GM18861 (cell line): ENCODE measurements around the gene CREBBP.
A peak's percentile ranks its signal among the peaks of the same experiment; 100 is the strongest.

Experiments
- ATAC-seq: cut with Tn5 transposase; IDR thresholded peaks from one replicate; pipeline ENCODE4 v1.9.1; 2021; ENCODE audit not compliant: unreplicated experiment

Gene CREBBP

GRCh38 chr16:3879887-3880564, 487 bp downstream of the CREBBP start:
- no peak for ATAC-seq

GRCh38 chr16:3879258-3879886, 1.1 kb downstream of the CREBBP start:
- ATAC-seq = no peak

- no peak for ATAC-seq
These were observed 1.9 kb downstream of the CREBBP start for GRCh38 chr16:3878610-3879009.

GRCh38 chr16:3876695-3877094, 3.8 kb downstream of the CREBBP start:
- ATAC-seq = no peak

GRCh38 chr16:3876160-3876559, 4.4 kb downstream of the CREBBP start:
- ATAC-seq = no peak

GRCh38 chr16:3874794-3875692, 5.5 kb downstream of the CREBBP start:
- ATAC-seq = no peak

- no peak for ATAC-seq
These were observed 6.3 kb downstream of the CREBBP start for GRCh38 chr16:3874242-3874641.

GRCh38 chr16:3873482-3874173, 6.9 kb downstream of the CREBBP start:
- no peak for ATAC-seq

GRCh38 chr16:3872216-3872895, 8.2 kb downstream of the CREBBP start:
- ATAC-seq = no peak

GRCh38 chr16:3868967-3869366, 11.5 kb downstream of the CREBBP start:
- ATAC-seq = no peak

- ATAC-seq = no peak
These were observed 12.0 kb downstream of the CREBBP start for GRCh38 chr16:3868556-3868955.

- no peak for ATAC-seq
These were observed 13.6 kb downstream of the CREBBP start for GRCh38 chr16:3866703-3867431.

GRCh38 chr16:3865241-3865640, 15.3 kb downstream of the CREBBP start:
- ATAC-seq = no peak

- no peak for ATAC-seq
These were observed 16.0 kb downstream of the CREBBP start for GRCh38 chr16:3864562-3864961.

GRCh38 chr16:3863587-3863986, 16.9 kb downstream of the CREBBP start:
- ATAC-seq = no peak

GRCh38 chr16:3861808-3862451, 18.6 kb downstream of the CREBBP start:
- no peak for ATAC-seq

- no peak for ATAC-seq
These were observed 20.6 kb downstream of the CREBBP start for GRCh38 chr16:3859889-3860288.

- no peak for ATAC-seq
These were observed 21.7 kb downstream of the CREBBP start for GRCh38 chr16:3858801-3859200.

- ATAC-seq = peak; percentile 34
These were observed 23.1 kb downstream of the CREBBP start for GRCh38 chr16:3857189-3858043.
